ENCODE data around the gene CDYL2. TPM values are rescaled to one million over a fixed set of nuclear protein-coding genes. Genes with fewer than 3 reads are reported as not detected.

CDYL2 gene
- total and polyA plus RNA-seq, 2 experiments from 2014 or later, result 2.1 to 5.2 TPM

DNA sequence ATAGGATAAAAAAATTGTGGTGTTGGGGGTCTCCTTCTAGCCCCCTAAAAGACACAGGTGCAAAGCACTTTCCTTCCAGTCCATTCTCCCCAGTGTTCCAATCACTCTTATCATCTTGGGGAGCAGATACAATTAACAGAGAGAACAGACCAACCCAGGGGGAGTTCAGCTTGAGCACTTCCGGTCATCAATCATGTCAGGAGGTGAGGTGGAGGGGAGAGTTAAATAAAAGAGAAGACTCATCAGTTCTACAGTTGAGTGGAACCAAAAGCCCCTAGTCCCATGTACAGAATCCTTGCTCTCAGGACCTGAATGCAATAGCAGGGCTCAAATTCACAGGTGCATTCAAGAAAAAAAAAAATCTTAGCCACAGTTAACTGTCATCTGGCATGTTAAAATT is 141.3 kb downstream of the CDYL2 start:
- Histone ChIP-seq H3F3A (ENCODE audit: insufficient read depth) (no peaks in the 10 kb centered on the region), H3K27me3 (replicated peaks; ENCODE audit: insufficient read depth) (no peaks in the 10 kb centered on the region), H3K9me3 (ENCODE audit: low read depth) (no peaks in the 10 kb centered on the region), H2AFZ (no peak overlapping the region), H3K4me2 (ENCODE audit: unreplicated experiment) (no peak overlapping the region), H3K4me3 (no peak overlapping the region), H3K36me3 (ENCODE audit: low read depth) (no peaks in the 10 kb centered on the region), H3K9me2 (ENCODE audit: insufficient read depth) (no peaks in the 10 kb centered on the region), H3K4me1 (ENCODE audit: insufficient read depth) (no peaks in the 10 kb centered on the region), H4K20me1 (ENCODE audit: insufficient read depth) (no peaks in the 10 kb centered on the region), H3K9ac (no peak overlapping the region), H3K79me2 (ENCODE audit: insufficient read depth) (no peaks in the 10 kb centered on the region), H3K27ac (no peak overlapping the region)
- DNase-seq, result no peak
- TF ChIP-seq EZH2 (IDR thresholded peaks at IDR 0.05; ENCODE audit: insufficient read depth, poor library complexity, severe bottlenecking) (no peak), EZH2phosphoT487 (IDR thresholded peaks at IDR 0.05; ENCODE audit: insufficient read depth, low read depth) (no peak)
- in situ Hi-C loops (cut with MboI), result no loop called here
- WGBS, 2 experiments (ENCODE audit: low coverage in 1 of 2, low lambda C conversion rate in 2 of 2, missing lambda C conversion rate in 2 of 2), result 88 to 100% methylated on average over 1 of the region's 1 CpG

- H4K20me1 ChIP-seq (ENCODE audit: insufficient read depth), result no peaks in the 10 kb centered on the region
- no peak for DNase-seq
- TF ChIP-seq EZH2 (IDR thresholded peaks at IDR 0.05; ENCODE audit: insufficient read depth, poor library complexity, severe bottlenecking) (no peak), EZH2phosphoT487 (IDR thresholded peaks at IDR 0.05; ENCODE audit: insufficient read depth, low read depth) (no peak)
- no peaks in the 10 kb centered on the region for H3K36me3 ChIP-seq (ENCODE audit: low read depth)
- no peak overlapping the region for H2AFZ ChIP-seq
- no peak overlapping the region for H3K4me3 ChIP-seq
- no peaks in the 10 kb centered on the region for H3F3A ChIP-seq (ENCODE audit: insufficient read depth)
- H3K4me1 ChIP-seq (ENCODE audit: insufficient read depth), result no peaks in the 10 kb centered on the region
- H3K27ac ChIP-seq, result no peak overlapping the region
- no peaks in the 10 kb centered on the region for H3K79me2 ChIP-seq (ENCODE audit: insufficient read depth)
- no peak overlapping the region for H3K4me2 ChIP-seq (ENCODE audit: unreplicated experiment)
- in situ Hi-C loops (cut with MboI), result no loop called here
- no peaks in the 10 kb centered on the region for H3K9me2 ChIP-seq (ENCODE audit: insufficient read depth)
- no peaks in the 10 kb centered on the region for H3K9me3 ChIP-seq (ENCODE audit: low read depth)
- 98 to 100% methylated on average over 1 of the region's 1 CpG for WGBS, 2 experiments (ENCODE audit: low coverage in 1 of 2, low lambda C conversion rate in 2 of 2, missing lambda C conversion rate in 2 of 2)
- no peaks in the 10 kb centered on the region for H3K27me3 ChIP-seq (replicated peaks; ENCODE audit: insufficient read depth)
- H3K9ac ChIP-seq, result no peak overlapping the region
Measured at GRCh38 chr16:80659865-80660264, 144.5 kb downstream of the CDYL2 start.

GRCh38 chr16:80656711-80657150 is 147.7 kb downstream of the CDYL2 start:
- Histone ChIP-seq H3K27me3 (replicated peaks; ENCODE audit: insufficient read depth) (no peaks in the 10 kb centered on the region), H3F3A (ENCODE audit: insufficient read depth) (no peaks in the 10 kb centered on the region), H3K4me2 (ENCODE audit: unreplicated experiment) (no peak overlapping the region), H3K79me2 (ENCODE audit: insufficient read depth) (no peaks in the 10 kb centered on the region; the same call in 1 of the 2 replicates), H3K9me2 (ENCODE audit: insufficient read depth) (no peaks in the 10 kb centered on the region), H3K4me1 (ENCODE audit: insufficient read depth) (no peaks in the 10 kb centered on the region), H3K4me3 (no peak overlapping the region), H3K9me3 (ENCODE audit: low read depth) (no peaks in the 10 kb centered on the region), H2AFZ (0 out of 2 replicates have a peak overlapping the region, but pooled peaks have one; percentile 19), H3K9ac (no peak overlapping the region), H3K36me3 (ENCODE audit: low read depth) (no peaks in the 10 kb centered on the region), H3K27ac (no peak overlapping the region), H4K20me1 (ENCODE audit: insufficient read depth) (no peaks in the 10 kb centered on the region)
- in situ Hi-C loops (cut with MboI), result no loop called here
- TF ChIP-seq EZH2phosphoT487 (IDR thresholded peaks at IDR 0.05; ENCODE audit: insufficient read depth, low read depth), result no peak
- no peak for TF ChIP-seq EZH2 (IDR thresholded peaks at IDR 0.05; ENCODE audit: insufficient read depth, poor library complexity, severe bottlenecking)
- DNase-seq, result peak; percentile 4
- WGBS, 2 experiments (ENCODE audit: low coverage in 1 of 2, low lambda C conversion rate in 2 of 2, missing lambda C conversion rate in 2 of 2), result 25 to 46% methylated on average over 8 of the region's 8 CpGs

GRCh38 chr16:80656161-80656560 is 148.2 kb downstream of the CDYL2 start:
- no peak overlapping the region for H3K4me2 ChIP-seq (ENCODE audit: unreplicated experiment)
- in situ Hi-C loops (cut with MboI), result no loop called here

DNA sequence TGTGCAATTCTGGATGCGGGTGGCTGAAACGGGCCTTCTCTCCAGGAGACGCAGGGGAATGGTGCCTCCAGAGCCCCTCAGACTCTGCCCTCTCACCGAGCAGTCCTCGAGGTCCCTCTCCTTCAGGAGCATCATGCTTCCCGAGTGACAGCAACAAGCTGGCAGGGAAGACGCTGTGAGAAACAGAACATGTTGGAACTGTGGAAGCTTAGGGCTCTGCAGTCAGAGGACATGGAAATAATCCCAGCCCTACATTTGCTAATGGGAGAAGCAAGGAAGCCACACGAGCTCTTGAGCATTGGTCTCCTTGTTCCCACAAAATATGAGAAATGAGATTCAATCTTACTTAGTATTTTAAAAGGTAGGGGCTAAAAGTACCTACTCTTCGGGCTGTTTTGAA is 148.6 kb downstream of the CDYL2 start:
- in situ Hi-C loops (cut with MboI), result no loop called here
- no peak overlapping the region for H3K27ac ChIP-seq
- H4K20me1 ChIP-seq (ENCODE audit: insufficient read depth), result no peaks in the 10 kb centered on the region
- no peak overlapping the region for H3K4me3 ChIP-seq
- H3K4me2 ChIP-seq (ENCODE audit: unreplicated experiment), result no peak overlapping the region
- no peaks in the 10 kb centered on the region for H3K4me1 ChIP-seq (ENCODE audit: insufficient read depth)
- WGBS, 2 experiments (ENCODE audit: low coverage in 1 of 2, low lambda C conversion rate in 2 of 2, missing lambda C conversion rate in 2 of 2), result 79 to 80% methylated on average over 9 of the region's 9 CpGs
- H3K27me3 ChIP-seq (replicated peaks; ENCODE audit: insufficient read depth), result no peaks in the 10 kb centered on the region
- no peak overlapping the region for H2AFZ ChIP-seq
- no peaks in the 10 kb centered on the region for H3K36me3 ChIP-seq (ENCODE audit: low read depth)
- no peaks in the 10 kb centered on the region for H3K9me2 ChIP-seq (ENCODE audit: insufficient read depth)
- H3F3A ChIP-seq (ENCODE audit: insufficient read depth), result no peaks in the 10 kb centered on the region
- no peak for DNase-seq
- no peak overlapping the region for H3K9ac ChIP-seq
- TF ChIP-seq EZH2 (IDR thresholded peaks at IDR 0.05; ENCODE audit: insufficient read depth, poor library complexity, severe bottlenecking) (no peak), EZH2phosphoT487 (IDR thresholded peaks at IDR 0.05; ENCODE audit: insufficient read depth, low read depth) (no peak)
- H3K79me2 ChIP-seq (ENCODE audit: insufficient read depth), result no peaks in the 10 kb centered on the region; the same call in 1 of the 2 replicates
- H3K9me3 ChIP-seq (ENCODE audit: low read depth), result no peaks in the 10 kb centered on the region

More at GRCh38 chr16:80656161-80656560, 148.2 kb downstream of the CDYL2 start:
- Histone ChIP-seq H3K27me3 (replicated peaks; ENCODE audit: insufficient read depth) (no peaks in the 10 kb centered on the region), H4K20me1 (ENCODE audit: insufficient read depth) (no peaks in the 10 kb centered on the region), H3K36me3 (ENCODE audit: low read depth) (no peaks in the 10 kb centered on the region), H3K79me2 (ENCODE audit: insufficient read depth) (no peaks in the 10 kb centered on the region; the same call in 1 of the 2 replicates), H3K4me1 (ENCODE audit: insufficient read depth) (no peaks in the 10 kb centered on the region), H3K27ac (no peak overlapping the region), H3K4me3 (no peak overlapping the region), H3F3A (ENCODE audit: insufficient read depth) (no peaks in the 10 kb centered on the region), H3K9ac (no peak overlapping the region), H2AFZ (no peak overlapping the region), H3K9me3 (ENCODE audit: low read depth) (no peaks in the 10 kb centered on the region), H3K9me2 (ENCODE audit: insufficient read depth) (no peaks in the 10 kb centered on the region)
- no peak for DNase-seq
- TF ChIP-seq EZH2phosphoT487 (IDR thresholded peaks at IDR 0.05; ENCODE audit: insufficient read depth, low read depth), result no peak
- TF ChIP-seq EZH2 (IDR thresholded peaks at IDR 0.05; ENCODE audit: insufficient read depth, poor library complexity, severe bottlenecking), result no peak
- WGBS, 2 experiments (ENCODE audit: low coverage in 1 of 2, low lambda C conversion rate in 2 of 2, missing lambda C conversion rate in 2 of 2), result 64 to 78% methylated on average over 4 of the region's 4 CpGs
